PC-9 (cell line): ENCODE measurements around the gene PGD. TPM values are rescaled to one million over a fixed set of nuclear protein-coding genes. Genes with fewer than 3 reads are reported as not detected.

Source experiments
- BruUV-seq: library from RNA; stranded (reverse); fragments of 400-500 nt; replicated peaks from 2 replicates; lab custom pipeline; 2021; lab: Mats Ljungman, UMichigan
- CTCF ChIA-PET: fragments of 300-600 bp; sonication (Branson Sonifier 250); formaldehyde crosslinking; loops from one replicate; lab custom pipeline; 2022; ENCODE audit warnings: antibody characterized with exemption; lab: Charles Lee
- POLR2A ChIA-PET: fragments of 300-600 bp; sonication (Branson Sonifier 250); formaldehyde crosslinking; loops from one replicate; lab custom pipeline; 2022; ENCODE audit warnings: antibody characterized with exemption; ENCODE audit not compliant: unreplicated experiment; lab: Charles Lee
- DNase-seq, 2 experiments: peaks; one replicate each; pipeline versions ENCODE4 v3.0.0 to v3.0.0-alpha.2; 2015 to 2022; ENCODE audit warnings: mixed read lengths in 1 of 2
- H2AFZ ChIP-seq: fragments of 200-600 bp; sonication (generic); 2 replicates; pipeline ENCODE4 v1.8.1; 2017; ENCODE audit warnings: antibody characterized with exemption
- H3F3A ChIP-seq: fragments of 200-600 bp; sonication (generic); 2 replicates; pipeline ENCODE4 v1.8.1; 2017; ENCODE audit warnings: antibody characterized with exemption, mild to moderate bottlenecking, low read depth; ENCODE audit not compliant: insufficient read depth
- H3K27ac ChIP-seq: fragments of 200-600 bp; sonication (generic); 2 replicates; pipeline ENCODE4 v1.6.1; 2016; ENCODE audit warnings: mixed run types
- H3K27me3 ChIP-seq: fragments of 200-600 bp; sonication (generic); 2 replicates; pipeline ENCODE4 v1.6.1; 2016; ENCODE audit warnings: low read depth, mixed run types; ENCODE audit not compliant: insufficient read depth
- H3K36me3 ChIP-seq: fragments of 200-600 bp; sonication (generic); 2 replicates; pipeline ENCODE4 v1.6.1; 2016; ENCODE audit warnings: low read depth, mixed run types
- H3K4me1 ChIP-seq: fragments of 200-600 bp; sonication (generic); replicated peaks from 2 replicates; pipeline ENCODE4 v1.6.1; 2016; ENCODE audit warnings: mixed run types; ENCODE audit not compliant: insufficient read depth
- H3K4me2 ChIP-seq: fragments of 200-600 bp; sonication (generic); 2 replicates; pipeline ENCODE4 v1.6.1; 2017; ENCODE audit warnings: mixed run types
- H3K4me3 ChIP-seq: fragments of 200-600 bp; sonication (generic); 2 replicates; pipeline ENCODE4 v1.6.1; 2016; ENCODE audit warnings: mixed run types
- H3K79me2 ChIP-seq: fragments of 200-600 bp; sonication (generic); 2 replicates; pipeline ENCODE4 v1.6.1; 2017; ENCODE audit warnings: low read depth, mixed run types
- H3K9me2 ChIP-seq: fragments of 200-600 bp; sonication (generic); 2 replicates; pipeline ENCODE4 v1.8.1; 2017; ENCODE audit warnings: mild to moderate bottlenecking; ENCODE audit not compliant: insufficient read depth
- H3K9me3 ChIP-seq: fragments of 200-600 bp; sonication (generic); 2 replicates; pipeline ENCODE4 v1.8.1; 2016; ENCODE audit warnings: low read depth; ENCODE audit not compliant: insufficient read depth
- H4K20me1 ChIP-seq: fragments of 200-600 bp; sonication (generic); 2 replicates; pipeline ENCODE4 v1.8.1; 2017; ENCODE audit not compliant: insufficient read depth
- EZH2 ChIP-seq: fragments of 200-600 bp; sonication (generic); IDR thresholded peaks from 2 replicates; pipeline ENCODE4 v1.8.0; 2017; ENCODE audit warnings: antibody characterized with exemption, low read depth
- intact Hi-C: fragments of 100-400 bp; cut with micrococcal nuclease; formaldehyde crosslinking; loops from one replicate; pipeline ENCODE4 v1.10.0; 2022; ENCODE audit not compliant: unreplicated experiment
- total RNA-seq: library from RNA; stranded (reverse); gene quantifications from 2 replicates; pipeline ENCODE4 v1.2.3, GENCODE V29; 2021
- TF ChIP-seq, protein P1 (sequence below): fragments of 200-600 bp; sonication (generic); conservative IDR thresholded peaks from 2 replicates; pipeline ENCODE4 v1.6.1; 2017; ENCODE audit warnings: mixed run types, antibody characterized with exemption, mild to moderate bottlenecking, moderate library complexity

Gene PGD
- total RNA-seq, 1 experiment from 2014 or later: 526 TPM

DNA sequence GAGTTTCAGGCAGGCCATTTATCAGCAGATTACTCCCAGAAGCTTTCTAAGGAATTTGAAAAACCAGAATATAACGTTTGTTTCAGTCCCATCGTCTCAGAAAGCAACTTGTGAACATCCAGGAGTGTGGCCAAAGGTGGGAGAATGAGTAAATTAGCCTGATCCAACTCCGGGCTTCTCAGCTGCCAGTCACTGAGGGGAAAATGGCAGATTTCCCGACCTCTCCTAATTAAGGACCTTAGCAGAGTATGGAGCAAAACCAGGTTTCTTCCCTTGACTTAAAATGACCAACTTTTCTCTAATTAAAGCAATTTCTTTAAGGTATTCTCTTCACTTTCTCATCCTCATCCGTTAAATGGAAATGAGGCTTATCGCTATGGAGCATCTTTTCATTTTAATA lies 52.0 kb downstream of the PGD start:
- Histone ChIP-seq H3F3A (no peaks in the 10 kb centered on the region), H2AFZ (no peak overlapping the region), H3K79me2 (no peaks in the 10 kb centered on the region), H4K20me1 (no peaks in the 10 kb centered on the region), H3K4me2 (no peak overlapping the region), H3K27ac (no peak overlapping the region), H3K4me3 (no peak overlapping the region), H3K36me3 (no peaks in the 10 kb centered on the region), H3K4me1 (no peaks in the 10 kb centered on the region), H3K9me3 (no peaks in the 10 kb centered on the region), H3K27me3 (no peaks in the 10 kb centered on the region), H3K9me2 (no peaks in the 10 kb centered on the region)
- BruUV-seq: no TSS peak
- DNase-seq: no peak
- intact Hi-C loops: no loop called here
- TF ChIP-seq EZH2: no peak
- TF ChIP-seq, protein P1, sequence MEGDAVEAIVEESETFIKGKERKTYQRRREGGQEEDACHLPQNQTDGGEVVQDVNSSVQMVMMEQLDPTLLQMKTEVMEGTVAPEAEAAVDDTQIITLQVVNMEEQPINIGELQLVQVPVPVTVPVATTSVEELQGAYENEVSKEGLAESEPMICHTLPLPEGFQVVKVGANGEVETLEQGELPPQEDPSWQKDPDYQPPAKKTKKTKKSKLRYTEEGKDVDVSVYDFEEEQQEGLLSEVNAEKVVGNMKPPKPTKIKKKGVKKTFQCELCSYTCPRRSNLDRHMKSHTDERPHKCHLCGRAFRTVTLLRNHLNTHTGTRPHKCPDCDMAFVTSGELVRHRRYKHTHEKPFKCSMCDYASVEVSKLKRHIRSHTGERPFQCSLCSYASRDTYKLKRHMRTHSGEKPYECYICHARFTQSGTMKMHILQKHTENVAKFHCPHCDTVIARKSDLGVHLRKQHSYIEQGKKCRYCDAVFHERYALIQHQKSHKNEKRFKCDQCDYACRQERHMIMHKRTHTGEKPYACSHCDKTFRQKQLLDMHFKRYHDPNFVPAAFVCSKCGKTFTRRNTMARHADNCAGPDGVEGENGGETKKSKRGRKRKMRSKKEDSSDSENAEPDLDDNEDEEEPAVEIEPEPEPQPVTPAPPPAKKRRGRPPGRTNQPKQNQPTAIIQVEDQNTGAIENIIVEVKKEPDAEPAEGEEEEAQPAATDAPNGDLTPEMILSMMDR: no peak
- ChIA-PET CTCF (no interaction called here), POLR2A (no interaction called here)

DNA sequence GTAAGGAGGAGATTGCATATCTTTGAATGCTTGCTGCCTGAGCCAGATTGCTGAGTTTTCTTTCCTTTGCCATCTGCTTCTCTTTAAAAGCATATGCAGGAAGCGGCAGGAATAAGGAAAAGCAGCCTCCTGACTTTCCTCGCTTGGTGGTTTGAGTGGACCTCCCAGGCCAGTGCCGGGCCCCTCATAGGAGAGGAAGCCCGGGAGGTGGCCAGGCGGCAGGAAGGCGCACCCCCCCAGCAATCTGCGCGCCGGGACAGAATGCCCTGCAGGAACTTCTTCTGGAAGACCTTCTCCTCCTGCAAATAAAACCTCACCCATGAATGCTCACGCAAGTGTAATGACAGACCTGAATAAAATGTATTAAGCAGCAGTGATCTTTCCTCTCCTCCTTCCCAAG lies 52.4 kb downstream of the PGD start:
- Histone ChIP-seq H3K9me2 (no peaks in the 10 kb centered on the region), H3K9me3 (no peaks in the 10 kb centered on the region), H3K4me1 (no peaks in the 10 kb centered on the region), H3K4me3 (no peak overlapping the region), H2AFZ (no peak overlapping the region), H3K79me2 (no peaks in the 10 kb centered on the region), H3F3A (no peaks in the 10 kb centered on the region), H4K20me1 (no peaks in the 10 kb centered on the region), H3K27me3 (no peaks in the 10 kb centered on the region), H3K27ac (no peak overlapping the region), H3K4me2 (no peak overlapping the region), H3K36me3 (no peaks in the 10 kb centered on the region)
- TF ChIP-seq EZH2: no peak
- TF ChIP-seq, protein P1: no peak
- ChIA-PET CTCF (no interaction called here), POLR2A (no interaction called here)
- intact Hi-C loops: no loop called here
- no TSS peak for BruUV-seq
- DNase-seq: no peak

DNA sequence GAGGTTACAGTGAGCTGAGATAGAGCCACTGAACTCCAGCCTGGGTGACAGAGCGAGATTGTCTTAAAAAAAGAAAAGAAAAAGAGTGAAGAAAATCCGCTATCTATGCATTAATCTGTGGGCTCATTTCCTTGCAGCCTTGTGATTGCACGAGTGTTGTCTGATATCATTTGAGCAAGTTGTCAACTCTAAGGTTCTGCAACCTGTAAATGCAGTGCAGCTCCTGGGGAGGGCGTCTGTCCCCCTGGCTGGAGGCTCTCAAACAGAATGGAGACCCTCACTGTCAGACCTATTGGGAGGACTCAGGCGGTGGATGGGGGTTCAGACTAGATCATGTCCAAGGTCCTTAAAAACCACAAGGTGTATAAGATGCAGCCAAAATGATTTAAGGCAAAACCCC lies 57.2 kb downstream of the PGD start:
- POLR2A ChIA-PET: no interaction called here
- H3K79me2 ChIP-seq: 0 out of 2 replicates have a peak, but pooled peaks cover 3% of the 10 kb centered on the region
- DNase-seq: no peak
- H3K27ac ChIP-seq: no peak overlapping the region
- no peaks in the 10 kb centered on the region for H3K27me3 ChIP-seq
- no peak overlapping the region for H3K4me2 ChIP-seq
- no TSS peak for BruUV-seq
- intact Hi-C loops: no loop called here
- peaks cover 19% of the 10 kb centered on the region for H3K4me1 ChIP-seq
- no peaks in the 10 kb centered on the region for H4K20me1 ChIP-seq
- TF ChIP-seq EZH2: no peak
- TF ChIP-seq, protein P1: no peak
- CTCF ChIA-PET: interaction anchor here (0.9 kb wide), 1 partner anchor 36 kb away, joined by 10 read pairs; no protein-coding TSS in a partner anchor
- H3F3A ChIP-seq: peaks cover 24% of the 10 kb centered on the region
- no peaks in the 10 kb centered on the region for H3K9me3 ChIP-seq
- no peaks in the 10 kb centered on the region for H3K36me3 ChIP-seq
- H3K9me2 ChIP-seq: no peaks in the 10 kb centered on the region
- no peak overlapping the region for H3K4me3 ChIP-seq
- no peak overlapping the region for H2AFZ ChIP-seq
